OCI-LY3 (cell line): Measurements from ENCODE around the gene RPL10A.

Source experiments
- EZH2phosphoT487 ChIP-seq: fragments of 200-600 bp; shearing (Covaris generic); IDR thresholded peaks from 2 replicates; pipeline ENCODE4 v1.6.1; 2018; ENCODE audit warnings: antibody characterized with exemption, mixed run types, low read depth
- TF ChIP-seq, protein P1 (sequence below): fragments of 200-600, 300-600 bp; sonication (generic); IDR thresholded peaks from 2 replicates; pipeline ENCODE4 v1.5.1; 2014; ENCODE audit warnings: antibody characterized with exemption, low read length, low read depth

DNA sequence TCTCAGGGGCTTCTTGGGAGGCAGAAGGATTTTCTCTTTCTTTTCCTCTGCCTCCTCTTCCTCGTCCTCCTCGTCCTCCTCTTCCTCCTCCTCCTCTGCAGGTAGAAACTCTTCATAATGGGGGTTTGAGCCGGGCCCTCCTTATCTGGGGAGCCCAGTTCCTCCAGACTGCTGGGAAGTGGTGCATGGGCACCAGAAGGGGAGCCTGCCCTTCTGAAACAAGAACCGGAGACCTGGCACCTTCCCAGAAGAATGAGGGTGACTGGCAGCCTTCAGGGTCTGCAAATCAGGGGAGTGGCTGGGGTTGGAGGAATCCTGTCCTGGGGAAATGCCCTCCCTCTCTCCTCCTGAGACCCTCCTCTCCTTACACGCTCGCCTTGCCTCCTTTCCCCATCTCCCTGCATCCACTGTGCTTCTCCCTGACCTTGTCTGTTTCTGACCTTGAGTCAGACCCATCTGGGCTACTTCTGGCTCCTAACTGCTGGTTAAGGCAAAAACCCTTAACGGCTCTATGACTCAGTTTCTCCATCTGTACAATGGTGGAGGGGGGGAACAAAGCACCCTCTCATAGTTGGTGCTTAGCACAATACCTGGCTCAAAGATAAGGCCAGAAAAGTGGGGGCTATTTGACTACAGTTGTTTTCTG lies 42.8 kb downstream of the RPL10A start:
- TF ChIP-seq, protein P1, sequence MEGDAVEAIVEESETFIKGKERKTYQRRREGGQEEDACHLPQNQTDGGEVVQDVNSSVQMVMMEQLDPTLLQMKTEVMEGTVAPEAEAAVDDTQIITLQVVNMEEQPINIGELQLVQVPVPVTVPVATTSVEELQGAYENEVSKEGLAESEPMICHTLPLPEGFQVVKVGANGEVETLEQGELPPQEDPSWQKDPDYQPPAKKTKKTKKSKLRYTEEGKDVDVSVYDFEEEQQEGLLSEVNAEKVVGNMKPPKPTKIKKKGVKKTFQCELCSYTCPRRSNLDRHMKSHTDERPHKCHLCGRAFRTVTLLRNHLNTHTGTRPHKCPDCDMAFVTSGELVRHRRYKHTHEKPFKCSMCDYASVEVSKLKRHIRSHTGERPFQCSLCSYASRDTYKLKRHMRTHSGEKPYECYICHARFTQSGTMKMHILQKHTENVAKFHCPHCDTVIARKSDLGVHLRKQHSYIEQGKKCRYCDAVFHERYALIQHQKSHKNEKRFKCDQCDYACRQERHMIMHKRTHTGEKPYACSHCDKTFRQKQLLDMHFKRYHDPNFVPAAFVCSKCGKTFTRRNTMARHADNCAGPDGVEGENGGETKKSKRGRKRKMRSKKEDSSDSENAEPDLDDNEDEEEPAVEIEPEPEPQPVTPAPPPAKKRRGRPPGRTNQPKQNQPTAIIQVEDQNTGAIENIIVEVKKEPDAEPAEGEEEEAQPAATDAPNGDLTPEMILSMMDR: no peak
- TF ChIP-seq EZH2phosphoT487: no peak
